HCT116 (cell line): ENCODE results near the gene SYT7. TPM values are rescaled to one million over a fixed set of nuclear protein-coding genes. Genes with fewer than 3 reads are reported as not detected.

Experiments
- ATAC-seq: fragments of 200-7000 bp; cut with Tn5 transposase; 2 replicates; pipeline ENCODE4 v1.9.1; 2020; ENCODE audit warnings: mild to moderate bottlenecking, moderate library complexity
- BruUV-seq: library from RNA; stranded (reverse); fragments of 400-500 nt; replicated peaks from 2 replicates; lab custom pipeline; 2021; lab: Mats Ljungman, UMichigan
- CTCF ChIA-PET: fragments of 300-600 bp; sonication (Branson Sonifier 250); formaldehyde crosslinking; loops from one replicate; lab custom pipeline; 2021; ENCODE audit warnings: antibody characterized with exemption; lab: Charles Lee
- POLR2A ChIA-PET: fragments of 300-600, 350-600 bp; sonication (Branson Sonifier 250); formaldehyde crosslinking; loops from one replicate; lab custom pipeline; 2021; ENCODE audit warnings: antibody characterized with exemption; lab: Charles Lee
- RAD21 ChIA-PET, 2 experiments: fragments of 300-600 bp; sonication (Branson Sonifier 250); formaldehyde crosslinking; loops; one replicate each; lab custom pipeline; 2023; ENCODE audit warnings: low total read pairs in 2 of 2; ENCODE audit not compliant: uncharacterized antibody in 2 of 2, unreplicated experiment in 2 of 2, low non-redundant PET in 1 of 2; lab: Charles Lee
- DNase-seq: peaks from one replicate; pipeline ENCODE4 v3.0.0-alpha.2; 2010; ENCODE audit warnings: low read depth, low spot score
- H2AFZ ChIP-seq: fragments of 200-600 bp; shearing (Covaris generic), sonication (generic); 2 replicates; pipeline ENCODE4 v1.6.1; 2017; ENCODE audit warnings: low read depth, mixed run types, mixed read lengths, antibody characterized with exemption, low read length; ENCODE audit not compliant: poor library complexity, severe bottlenecking
- H3K27ac ChIP-seq: 2 replicates; pipeline ENCODE4 v1.5.1; 2012; ENCODE audit warnings: low read depth, low read length
- H3K27me3 ChIP-seq: fragments of 200-600 bp; sonication (generic); 2 replicates; pipeline ENCODE4 v1.6.1; 2016; ENCODE audit warnings: mixed run types, low read length, mixed read lengths; ENCODE audit not compliant: insufficient read depth
- H3K36me3 ChIP-seq, 2 experiments: fragments of 200-500 bp in 1 of 2; fragments of 200-600 bp in 1 of 2; sonication (Bioruptor generic) in 1 of 2; sonication (generic) in 1 of 2; 2 replicates each; pipeline versions ENCODE4 v1.5.1 to v1.6.1; 2014 to 2016; ENCODE audit warnings: low read length in 2 of 2, inconsistent platforms in 1 of 2, mixed read lengths in 1 of 2, mixed run types in 1 of 2; ENCODE audit not compliant: insufficient read depth in 2 of 2, control insufficient read depth in 1 of 2
- H3K4me1 ChIP-seq, 2 experiments: fragments of 200-600 bp in 1 of 2; sonication (generic) in 1 of 2; 2 replicates each; pipeline versions ENCODE4 v1.5.1 to v1.6.1; 2012 to 2017; ENCODE audit warnings: low read length in 2 of 2, inconsistent platforms in 1 of 2, mild to moderate bottlenecking in 1 of 2, mixed read lengths in 1 of 2, mixed run types in 1 of 2, moderate library complexity in 1 of 2; ENCODE audit not compliant: insufficient read depth in 2 of 2, control insufficient read depth in 1 of 2
- H3K4me2 ChIP-seq: fragments of 200-600 bp; sonication (generic); 2 replicates; pipeline ENCODE4 v1.6.1; 2017; ENCODE audit warnings: mixed run types, low read length, mixed read lengths
- H3K4me3 ChIP-seq, 2 experiments: fragments of 200-600 bp in 1 of 2; sonication (generic) in 1 of 2; replicated peaks in 1 of 2; 2 replicates each; pipeline ENCODE4 v1.5.1; 2011 to 2016; ENCODE audit warnings: low read length in 2 of 2, control low read depth in 1 of 2, low read depth in 1 of 2, mild to moderate bottlenecking in 1 of 2, mixed read lengths in 1 of 2, mixed run types in 1 of 2
- H3K79me2 ChIP-seq: fragments of 200-600 bp; sonication (generic); 2 replicates; pipeline ENCODE4 v1.6.1; 2017; ENCODE audit warnings: mild to moderate bottlenecking, mixed run types, low read length, moderate library complexity, mixed read lengths; ENCODE audit not compliant: insufficient read depth
- H3K9ac ChIP-seq: fragments of 200-600 bp; sonication (generic); 2 replicates; pipeline ENCODE4 v1.6.1; 2016; ENCODE audit warnings: low read length, mixed read lengths
- H3K9me2 ChIP-seq: fragments of 200-600 bp; sonication (generic), shearing (Covaris generic); 2 replicates; pipeline ENCODE4 v1.6.1; 2017; ENCODE audit warnings: mixed run types, mild to moderate bottlenecking, moderate library complexity; ENCODE audit not compliant: insufficient read depth
- H3K9me3 ChIP-seq, 2 experiments: fragments of 200-500 bp in 1 of 2; fragments of 200-600 bp in 1 of 2; sonication (Bioruptor generic) in 1 of 2; sonication (generic) in 1 of 2; 2 replicates each; pipeline ENCODE4 v1.6.1; 2014 to 2017; ENCODE audit warnings: low read length in 2 of 2, mixed read lengths in 2 of 2, inconsistent platforms in 1 of 2, low read depth in 1 of 2, mild to moderate bottlenecking in 1 of 2, mixed run types in 1 of 2, moderate library complexity in 1 of 2; ENCODE audit not compliant: control insufficient read depth in 1 of 2, insufficient read depth in 1 of 2
- H4K20me1 ChIP-seq: fragments of 200-600 bp; sonication (generic), shearing (Covaris generic); 2 replicates; pipeline ENCODE4 v1.6.1; 2017; ENCODE audit warnings: mixed run types, mild to moderate bottlenecking, moderate library complexity; ENCODE audit not compliant: insufficient read depth
- CEBPB ChIP-seq: IDR thresholded peaks from 2 replicates; pipeline ENCODE4 v1.6.1; 2012; ENCODE audit warnings: low read depth
- CTCF ChIP-seq, 3 experiments: fragments of 200-600 bp in 1 of 3; sonication (generic) in 1 of 3; IDR thresholded peaks in 2 of 3; conservative IDR thresholded peaks in 1 of 3; 2 replicates each; pipeline ENCODE4 v1.5.1; 2012 to 2017; ENCODE audit warnings: low read depth in 2 of 3, low read length in 2 of 3, antibody characterized with exemption in 1 of 3, borderline replicate concordance in 1 of 3, control low read depth in 1 of 3, mild to moderate bottlenecking in 1 of 3, mixed read lengths in 1 of 3, mixed run types in 1 of 3, moderate library complexity in 1 of 3; ENCODE audit not compliant: insufficient read depth in 1 of 3
- EGR1 ChIP-seq: IDR thresholded peaks from 2 replicates; pipeline ENCODE4 v1.6.1; 2012; ENCODE audit warnings: low read depth
- ELF1 ChIP-seq: IDR thresholded peaks from 2 replicates; pipeline ENCODE4 v1.6.1; 2012; ENCODE audit warnings: low read depth, borderline replicate concordance
- EZH2phosphoT487 ChIP-seq: fragments of 200-600 bp; IDR thresholded peaks from 2 replicates; pipeline ENCODE4 v1.6.1; 2018; ENCODE audit warnings: antibody characterized with exemption, borderline replicate concordance
- JUND ChIP-seq: IDR thresholded peaks from 2 replicates; pipeline ENCODE4 v1.6.1; 2012
- MAX ChIP-seq: IDR thresholded peaks from 2 replicates; pipeline ENCODE4 v1.6.1; 2012
- POLR2A ChIP-seq: IDR thresholded peaks from 2 replicates; pipeline ENCODE4 v1.7.0; 2011; ENCODE audit warnings: borderline replicate concordance; ENCODE audit not compliant: insufficient read depth, insufficient read length; ENCODE audit errors: extremely low read depth
- POLR2AphosphoS5 ChIP-seq: IDR thresholded peaks from 2 replicates; pipeline ENCODE4 v1.6.1; 2011; ENCODE audit warnings: mild to moderate bottlenecking, low read depth, low read length, moderate library complexity
- RAD21 ChIP-seq: IDR thresholded peaks from 2 replicates; pipeline ENCODE4 v1.6.1; 2012; ENCODE audit warnings: low read depth, mild to moderate bottlenecking
- REST ChIP-seq: IDR thresholded peaks from 2 replicates; pipeline ENCODE4 v1.6.1; 2012; ENCODE audit warnings: low read depth
- SIN3A ChIP-seq: IDR thresholded peaks from 2 replicates; pipeline ENCODE4 v1.6.1; 2012; ENCODE audit warnings: low read depth
- SP1 ChIP-seq: IDR thresholded peaks from 2 replicates; pipeline ENCODE4 v1.6.1; 2012; ENCODE audit warnings: low read depth
- SRF ChIP-seq: IDR thresholded peaks from 2 replicates; pipeline ENCODE4 v1.6.1; 2012; ENCODE audit warnings: low read depth
- TCF7L2 ChIP-seq: IDR thresholded peaks from 2 replicates; pipeline ENCODE4 v1.7.0; 2011; ENCODE audit warnings: borderline replicate concordance, inconsistent platforms; ENCODE audit not compliant: insufficient read depth, insufficient read length; ENCODE audit errors: extremely low read depth
- YY1 ChIP-seq: IDR thresholded peaks from 2 replicates; pipeline ENCODE4 v1.6.1; 2011; ENCODE audit warnings: low read length, low read depth, moderate library complexity, mild to moderate bottlenecking; ENCODE audit not compliant: insufficient replicate concordance; ENCODE audit errors: extremely low read depth
- ZFX ChIP-seq: fragments of 450-650 bp; IDR thresholded peaks from 2 replicates; pipeline ENCODE4 v1.6.1; 2017
- ZNF274 ChIP-seq: fragments of 200-500 bp; sonication (Bioruptor generic); IDR thresholded peaks from 2 replicates; pipeline ENCODE4 v1.6.1; 2014; ENCODE audit warnings: mild to moderate bottlenecking, low read depth, low read length, inconsistent platforms
- intact Hi-C: fragments of 100-400 bp; cut with micrococcal nuclease; formaldehyde crosslinking; loops from 2 replicates; pipeline ENCODE4 v1.10.0; 2022
- total RNA-seq: library from RNA; stranded (reverse); gene quantifications from one replicate; pipeline ENCODE4 v1.2.1, GENCODE V29; 2021; ENCODE audit not compliant: unreplicated experiment
- TF ChIP-seq, protein P1 (sequence below): IDR thresholded peaks from 2 replicates; pipeline ENCODE4 v1.6.1; 2012

Gene SYT7
- total RNA-seq, 1 experiment from 2014 or later: 27.4 TPM

DNA sequence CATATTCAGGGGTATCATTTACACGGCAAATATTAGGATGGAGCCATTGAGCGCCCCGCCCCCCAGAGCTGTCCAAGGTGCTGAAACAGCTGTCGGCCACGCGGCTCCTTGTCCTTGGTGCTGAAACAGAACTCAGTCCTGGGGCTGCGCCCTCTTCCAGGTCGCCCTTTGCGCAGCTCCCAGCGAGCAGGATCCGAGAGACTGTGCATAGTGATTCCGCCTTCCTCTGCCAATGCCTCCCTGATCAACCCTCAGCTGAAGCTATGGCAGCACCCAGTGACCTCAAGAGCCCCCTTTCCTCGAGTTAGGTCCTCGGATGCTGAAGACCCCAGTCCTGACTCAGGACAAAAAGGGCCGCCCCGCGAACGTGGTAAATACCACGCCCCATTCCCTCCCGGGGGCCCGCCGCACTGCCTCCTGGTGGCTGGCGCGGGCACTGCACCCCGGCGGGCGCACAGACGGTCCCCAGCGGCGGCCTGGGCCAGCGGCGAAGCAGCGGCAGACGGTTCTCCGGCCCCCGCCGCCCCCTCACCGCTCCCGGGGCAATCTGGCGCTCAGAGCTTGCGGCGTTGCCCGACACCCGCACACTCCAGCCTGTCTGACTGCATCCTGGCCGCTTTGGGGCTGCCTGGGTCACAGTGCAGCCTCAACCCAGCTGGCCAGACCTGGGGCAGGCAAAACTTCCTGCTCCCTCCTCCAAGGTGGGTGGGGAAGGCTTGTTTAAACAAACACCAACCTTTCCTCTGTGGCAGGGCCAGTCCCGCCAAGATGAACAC is 13.4 kb downstream of the SYT7 start:
- ChIA-PET RAD21 (interaction anchor here (0.6 to 1.0 kb wide), 3 partner anchors 28 to 68 kb away, joined by 3 to 4 read pairs (median 3); no protein-coding TSS in a partner anchor), POLR2A (no interaction called here), CTCF (interaction anchor here (0.6 to 3.1 kb wide), 20 partner anchors 9 to 166 kb away, joined by 3 to 15 read pairs (median 4); partner anchors contain the start of gene SYT7)
- no peaks in the 10 kb centered on the region for H3K27me3 ChIP-seq
- no peak overlapping the region for H3K9ac ChIP-seq
- peak overlapping the region in 1 of 2 experiments; percentile 28; a peak in 1 of 4 replicates for H3K4me3 ChIP-seq
- no peak overlapping the region for H2AFZ ChIP-seq
- H3K9me2 ChIP-seq: no peaks in the 10 kb centered on the region
- H3K9me3 ChIP-seq: no peaks in the 10 kb centered on the region
- DNase-seq (peak; percentile 81), ATAC-seq (peak; percentile 96)
- H3K4me1 ChIP-seq: peaks cover 5 to 14% of the 10 kb centered on the region in 2 experiments; a peak in 3 of 4 replicates
- no TSS peak for BruUV-seq
- H3K4me2 ChIP-seq: peak overlapping the region; percentile 66
- peaks cover 6% of the 10 kb centered on the region; the same call in 1 of the 2 replicates for H3K79me2 ChIP-seq
- no peaks in the 10 kb centered on the region for H3K36me3 ChIP-seq
- intact Hi-C loops: loop anchor here (2.0 kb wide), 1 partner anchor 59 kb away; the partner anchor contains the start of gene LRRC10B
- no peak overlapping the region for H3K27ac ChIP-seq
- peaks cover 5% of the 10 kb centered on the region; the same call in 1 of the 2 replicates for H4K20me1 ChIP-seq
- TF ChIP-seq ZNF274: no peak
- TF ChIP-seq MAX: peak; percentile 100
- TF ChIP-seq POLR2AphosphoS5: peak; percentile 75
- peak; percentile 68; the same call in 1 of the 2 replicates for TF ChIP-seq EGR1
- TF ChIP-seq TCF7L2: peak; percentile 53
- TF ChIP-seq JUND: no peak
- no peak for TF ChIP-seq CEBPB
- no peak for TF ChIP-seq SRF
- no peak for TF ChIP-seq POLR2A
- peak; percentile 33; the same call in 1 of the 2 replicates for TF ChIP-seq ZFX
- TF ChIP-seq, protein P1, sequence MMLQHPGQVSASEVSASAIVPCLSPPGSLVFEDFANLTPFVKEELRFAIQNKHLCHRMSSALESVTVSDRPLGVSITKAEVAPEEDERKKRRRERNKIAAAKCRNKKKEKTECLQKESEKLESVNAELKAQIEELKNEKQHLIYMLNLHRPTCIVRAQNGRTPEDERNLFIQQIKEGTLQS: no peak; the same call in 1 of the 2 replicates
- TF ChIP-seq YY1: peak; percentile 68
- peak; percentile 62; the same call in 1 of the 2 replicates for TF ChIP-seq SP1
- no peak for TF ChIP-seq EZH2phosphoT487
- peak; percentile 99 for TF ChIP-seq REST
- no peak; the same call in 1 of the 2 replicates for TF ChIP-seq RAD21
- TF ChIP-seq ELF1: no peak
- TF ChIP-seq CTCF (IDR thresholded peaks at IDR 0.05 in 2 of 3, conservative IDR thresholded peaks at IDR 0.05 in 1 of 3; ENCODE audit: borderline replicate concordance in 1 of 3, insufficient read depth in 1 of 3, low read depth in 2 of 3, low read length in 2 of 3): peak; percentile 92 to 96 (median 94)
- peak; percentile 100 for TF ChIP-seq SIN3A
